ENCODE data around the gene EXT2. TPM values are rescaled to one million over a fixed set of nuclear protein-coding genes. Genes with fewer than 3 reads are reported as not detected.

The EXT2 gene
- total RNA-seq, 1 donor from 2014 or later, result 128 TPM

DNA sequence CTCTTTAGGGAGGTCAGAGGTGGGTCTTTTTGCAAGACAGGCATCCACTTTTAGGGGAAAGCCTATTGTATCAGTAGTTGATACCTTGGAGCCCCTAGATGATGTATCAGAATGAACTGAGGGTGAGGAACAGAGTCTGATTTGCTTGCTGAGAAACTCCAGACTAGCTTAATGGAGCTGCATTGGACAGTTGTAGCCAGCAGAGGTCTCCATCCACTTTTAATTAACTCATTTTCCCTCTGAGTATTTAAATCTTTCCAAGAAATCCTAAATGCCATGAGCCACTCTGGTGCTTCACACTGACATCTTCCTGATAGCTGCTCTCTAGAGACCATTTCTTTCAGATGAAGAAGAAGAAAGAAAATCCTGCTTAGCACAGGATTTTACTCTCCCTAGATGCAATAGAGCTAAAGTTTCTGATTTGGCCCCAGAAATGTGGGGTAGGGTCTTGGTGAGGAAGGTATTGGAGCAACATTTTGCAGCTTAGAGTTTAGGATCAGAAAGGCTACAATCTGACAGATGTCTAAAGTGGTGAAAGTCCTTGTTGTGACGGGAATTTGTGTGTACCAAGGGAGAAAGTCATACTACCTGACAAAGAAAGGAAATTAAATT lies 38.0 kb downstream of the EXT2 start:
- peak; percentile 25 to 60 for DNase-seq (ENCODE audit: low read depth in 2 of 2)

DNA sequence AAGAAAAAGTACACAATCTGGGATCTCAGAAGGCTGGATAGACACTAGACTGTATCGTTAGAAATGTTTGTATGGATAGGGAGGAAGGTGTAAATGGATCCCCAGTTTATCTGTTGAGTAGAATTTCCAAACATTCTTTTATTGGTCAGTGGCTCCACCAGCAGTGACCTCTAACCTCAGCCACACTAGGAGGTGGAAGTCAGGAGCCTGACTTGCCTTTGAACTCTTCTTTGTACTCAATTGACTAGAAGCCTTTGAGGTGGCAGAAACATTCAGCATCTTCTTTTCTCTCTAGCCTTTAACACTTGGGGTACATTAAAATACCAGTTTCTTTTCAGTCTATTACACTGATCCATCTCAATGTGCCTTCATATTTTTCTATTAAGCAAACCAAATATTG lies 39.1 kb downstream of the EXT2 start:
- no peak for DNase-seq (ENCODE audit: low read depth in 2 of 2)

DNA sequence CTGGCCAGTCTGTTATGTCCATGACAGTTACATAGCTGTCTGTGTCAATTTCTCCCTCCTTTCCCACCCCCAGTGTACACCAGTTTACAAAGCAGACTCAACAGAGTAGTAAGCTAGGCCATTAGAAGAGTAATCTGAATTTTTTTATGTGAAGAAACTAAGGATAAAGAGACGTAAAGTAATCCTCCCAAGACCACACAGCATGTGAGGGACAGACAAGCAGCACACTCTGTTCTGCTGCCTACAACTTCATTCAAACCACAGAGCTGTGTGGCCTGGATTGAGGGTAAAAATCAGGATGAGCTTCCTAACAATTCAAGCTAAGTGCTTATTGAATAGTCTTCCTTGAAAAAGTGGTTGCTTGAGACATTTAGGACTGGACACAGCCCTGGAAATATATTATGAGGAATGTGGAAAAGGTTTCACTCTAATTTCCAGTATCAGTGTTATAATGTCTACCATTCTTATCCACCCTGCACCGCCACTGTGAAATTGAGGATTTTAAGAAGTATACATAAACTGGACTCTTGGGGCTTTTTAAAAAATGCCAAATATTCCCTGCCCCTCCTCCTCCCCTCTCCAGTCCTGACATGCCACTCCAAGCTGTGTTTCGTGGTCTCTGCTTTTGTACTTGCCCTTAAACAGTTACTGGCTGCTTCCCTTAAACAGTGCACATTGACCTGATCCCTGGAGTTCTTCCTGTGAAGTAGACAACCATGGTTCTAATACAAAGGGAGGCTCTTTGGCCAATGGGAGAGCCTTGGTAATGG lies 40.9 kb downstream of the EXT2 start:
- DNase-seq (ENCODE audit: low read depth in 2 of 2), result no peak

DNA sequence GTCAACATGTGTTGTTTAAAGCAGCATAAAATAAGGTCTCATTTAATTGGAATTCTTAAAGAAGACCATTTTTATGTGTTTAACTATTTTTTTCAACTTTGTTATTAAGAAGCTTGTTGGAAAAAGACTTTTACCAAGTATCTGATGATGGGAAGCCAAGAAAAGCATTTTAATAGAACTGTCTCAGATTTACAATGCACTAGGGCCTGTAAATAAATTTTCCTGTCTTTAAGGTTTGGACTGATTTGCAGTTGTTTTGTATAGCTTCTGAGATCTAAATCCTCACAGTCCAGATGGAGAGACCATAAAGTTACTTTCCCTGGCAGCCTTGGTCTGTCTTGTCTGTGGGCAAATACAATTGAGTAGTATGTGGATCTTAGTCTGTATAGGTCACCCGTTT lies 41.6 kb downstream of the EXT2 start:
- DNase-seq (ENCODE audit: low read depth in 2 of 2), result no peak

DNA sequence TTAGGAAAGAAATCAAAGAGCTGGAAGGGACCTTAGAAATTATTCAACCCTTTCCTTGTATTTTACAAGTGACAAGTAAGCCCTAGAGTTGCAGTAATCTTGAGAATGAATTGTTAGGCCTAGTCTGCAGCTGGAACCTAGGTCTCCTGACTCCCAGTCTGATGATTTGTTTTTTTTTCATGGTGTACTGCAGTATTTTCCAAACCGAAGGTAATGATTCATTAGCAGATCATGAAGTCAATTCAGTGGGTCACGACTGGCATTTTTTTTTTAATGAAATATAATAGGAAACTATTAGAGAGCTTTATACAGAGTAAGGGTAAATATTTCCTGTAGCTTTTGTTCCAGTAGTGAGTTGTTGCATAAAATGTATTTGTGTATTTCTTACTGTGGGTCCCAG lies 42.8 kb downstream of the EXT2 start:
- DNase-seq (ENCODE audit: low read depth in 2 of 2), result peak; percentile 51 to 62

DNA sequence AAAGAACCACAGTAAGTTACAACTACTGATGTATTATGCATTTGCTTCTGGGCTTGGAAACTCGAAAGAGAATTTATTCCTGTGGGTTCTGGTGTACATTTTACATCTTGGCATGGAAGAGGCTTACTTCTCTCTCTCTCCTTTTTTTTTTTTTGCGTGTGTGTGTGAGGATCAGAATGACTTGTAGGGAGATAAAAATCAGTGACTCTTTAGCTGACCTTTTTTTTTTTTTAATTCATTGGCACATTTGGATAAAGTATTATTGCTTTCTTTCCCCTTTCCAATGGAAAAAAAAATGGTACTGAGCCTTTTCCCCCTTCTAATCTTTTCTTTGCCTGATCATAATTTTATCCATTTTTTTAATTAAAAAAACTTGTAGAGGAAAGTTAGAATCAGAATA lies 43.5 kb downstream of the EXT2 start:
- DNase-seq (ENCODE audit: low read depth in 2 of 2), result no peak

DNA sequence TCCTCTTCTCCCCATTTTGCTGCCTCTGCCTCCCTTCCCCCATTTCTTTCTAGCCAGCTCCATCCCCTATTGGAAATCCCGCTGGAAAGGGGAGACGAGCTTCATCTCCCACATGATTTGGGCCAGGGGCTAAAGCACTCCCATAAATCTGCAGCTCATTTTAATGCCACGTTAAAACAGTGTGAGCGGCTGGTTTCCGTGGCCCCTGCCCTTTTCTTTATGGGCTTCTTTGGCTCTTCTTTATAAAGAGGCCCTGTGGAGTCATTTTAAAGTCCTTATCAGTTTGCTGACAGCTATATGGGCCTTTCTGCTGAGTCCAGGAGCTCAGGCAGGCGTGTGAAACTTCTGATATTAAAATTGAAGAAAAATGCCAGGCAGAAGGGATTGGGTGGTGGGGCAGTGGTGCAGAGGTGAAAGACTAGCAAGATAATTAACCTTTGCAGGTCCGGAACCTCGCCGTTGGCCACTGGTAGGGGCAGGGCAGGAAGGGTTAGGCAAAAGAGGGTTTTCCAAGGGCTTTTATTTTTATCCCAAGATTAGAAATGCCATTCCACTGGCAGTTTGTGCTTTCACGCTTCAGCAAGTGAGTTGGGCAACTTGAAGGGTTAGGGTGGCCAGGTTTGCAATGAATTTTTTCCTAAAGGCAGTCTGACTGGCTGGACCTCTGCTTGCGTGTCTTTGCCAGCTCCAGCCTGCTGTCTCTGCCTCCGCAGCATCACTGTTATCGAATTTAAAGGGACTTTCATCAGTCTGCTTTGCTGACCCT lies 44.3 kb downstream of the EXT2 start:
- DNase-seq (ENCODE audit: low read depth in 2 of 2), result no peak

DNA sequence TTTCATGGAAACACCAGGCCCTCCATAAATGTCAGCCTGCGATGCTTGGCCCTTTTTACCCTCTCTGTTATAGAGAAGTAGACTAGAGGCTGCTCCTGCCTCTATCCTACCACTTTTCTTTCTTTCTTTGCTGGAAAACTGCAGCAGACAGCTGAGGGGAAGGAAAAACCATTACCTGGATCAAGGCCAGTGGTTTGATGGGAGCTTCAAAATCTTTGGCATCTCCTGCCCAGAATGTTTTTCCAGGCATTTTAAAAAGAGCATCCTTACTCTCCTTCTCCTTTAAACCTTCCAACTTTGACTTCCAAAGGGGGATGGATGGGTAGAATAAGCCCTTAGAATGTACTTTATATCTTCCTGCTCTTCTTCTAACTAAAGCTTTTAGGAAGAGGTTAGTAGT lies 44.9 kb downstream of the EXT2 start:
- no peak for DNase-seq (ENCODE audit: low read depth in 2 of 2)

DNA sequence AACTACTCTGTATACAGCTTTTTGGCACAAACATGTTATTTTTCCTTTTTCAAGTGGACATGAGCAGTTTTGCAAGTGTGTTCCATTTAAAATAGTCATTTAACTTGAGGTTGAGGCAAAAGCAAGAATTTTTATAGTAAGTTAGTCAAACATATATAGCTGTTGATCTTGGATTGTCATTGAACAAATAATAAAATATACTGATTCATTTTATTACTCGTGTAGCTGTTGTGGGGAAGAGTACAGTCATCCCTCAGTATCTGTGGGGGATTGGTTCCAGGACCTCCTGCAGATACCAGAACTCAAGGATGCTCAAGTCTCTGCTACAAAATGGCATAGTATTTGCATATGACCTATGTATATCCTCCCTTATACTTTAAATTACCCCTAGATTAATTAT lies 45.3 kb downstream of the EXT2 start:
- DNase-seq (ENCODE audit: low read depth in 2 of 2), result no peak

DNA sequence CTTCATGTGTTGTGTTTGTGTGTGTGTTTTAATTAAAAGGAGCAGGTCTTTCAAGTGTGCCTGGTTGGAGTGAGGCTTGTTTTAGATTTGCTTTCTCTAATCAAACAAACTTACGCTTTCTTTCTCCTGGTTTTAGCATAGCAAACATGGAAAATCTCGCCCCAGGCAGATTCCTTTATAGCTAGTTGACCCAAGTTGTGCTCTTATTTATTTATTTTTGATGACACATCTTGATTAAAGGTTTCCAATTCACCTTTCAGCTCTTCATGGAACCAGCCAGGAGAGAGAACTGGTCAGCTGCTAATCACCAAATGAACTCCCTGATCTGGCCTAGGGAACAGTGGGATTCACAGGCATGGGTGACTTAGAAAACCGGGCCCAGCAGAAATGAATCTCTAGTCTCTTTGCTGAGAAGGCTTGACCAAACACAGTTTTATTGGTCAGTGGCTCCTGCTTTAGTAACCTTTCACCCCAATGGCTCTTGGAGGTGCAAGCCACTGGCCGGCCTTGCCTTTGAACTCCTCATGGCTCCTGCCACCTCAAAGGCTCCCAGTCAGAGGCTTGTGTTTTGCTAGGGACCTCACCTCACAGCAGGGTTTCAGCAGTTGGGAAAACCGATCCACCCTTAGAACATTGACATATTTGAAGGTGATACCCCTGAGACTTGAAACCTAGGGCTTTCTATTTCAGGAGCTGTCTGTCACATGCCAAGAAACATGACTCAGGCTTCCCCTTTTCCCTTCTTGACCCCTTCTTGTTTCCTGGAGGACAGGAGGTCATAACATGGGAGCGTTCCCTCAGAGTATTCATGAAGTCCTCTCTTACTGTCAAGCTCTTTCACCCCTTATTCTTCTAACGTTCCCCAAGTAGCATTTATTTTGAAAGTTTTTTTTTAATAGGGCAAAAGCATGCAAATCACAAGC lies 48.8 kb downstream of the EXT2 start:
- peak in 1 of 2 donors; percentile 12 for DNase-seq (ENCODE audit: low read depth in 2 of 2)

DNA sequence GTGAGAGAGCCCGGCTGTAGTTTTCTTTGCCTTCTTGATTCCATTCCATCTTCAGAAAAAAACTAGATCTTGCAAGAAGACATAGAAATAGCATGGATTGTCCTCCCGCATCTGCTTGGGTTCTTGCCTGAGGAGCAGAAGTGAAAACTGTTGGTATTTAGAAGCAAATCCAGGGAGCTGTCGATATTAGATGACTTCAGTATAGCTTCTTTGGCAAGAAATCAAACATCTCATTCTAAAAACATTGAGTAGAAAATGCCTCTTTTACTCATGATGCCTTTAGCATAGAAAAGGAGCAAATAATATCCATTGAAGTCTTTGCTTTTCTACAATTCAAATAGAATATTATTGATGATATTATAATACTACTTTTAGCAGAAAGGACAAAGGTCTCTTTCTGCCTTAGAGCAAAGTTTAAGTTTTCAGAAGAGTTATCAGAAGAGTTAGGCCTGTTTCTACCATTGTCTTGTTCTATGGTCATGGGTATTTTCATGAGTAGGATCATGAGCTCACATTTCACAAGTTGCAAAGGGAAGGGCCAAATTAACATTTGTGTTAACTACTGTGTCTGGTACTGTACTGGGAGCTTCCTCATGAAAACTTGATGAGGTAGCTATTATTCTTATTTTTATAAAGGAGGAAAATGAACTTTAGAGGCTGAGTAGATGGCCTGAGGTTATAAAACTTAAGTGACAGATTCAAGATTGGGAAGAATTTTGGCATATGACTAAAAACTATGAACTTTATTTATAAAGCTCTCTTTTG lies 49.7 kb downstream of the EXT2 start:
- DNase-seq (ENCODE audit: low read depth in 2 of 2), result no peak

DNA sequence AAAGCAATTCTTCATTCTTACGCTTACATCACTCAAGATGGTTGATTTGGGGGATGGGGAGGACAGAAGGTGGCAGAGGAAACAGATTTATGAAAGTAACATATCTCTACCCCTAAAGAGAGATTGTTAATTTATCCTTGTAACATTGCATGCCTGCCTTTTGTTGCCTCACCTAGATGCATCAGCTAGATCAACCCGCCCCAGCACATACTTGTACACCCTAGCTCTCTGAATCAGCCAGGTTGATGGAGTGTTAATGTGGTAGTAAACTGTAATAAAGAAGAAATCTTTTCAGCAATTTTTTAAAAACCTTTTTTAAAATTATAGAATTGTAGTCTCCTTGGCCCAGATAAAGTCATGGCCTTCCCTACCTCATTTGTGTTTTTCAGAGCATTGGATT lies 51.5 kb downstream of the EXT2 start:
- no peak for DNase-seq (ENCODE audit: low read depth in 2 of 2)

DNA sequence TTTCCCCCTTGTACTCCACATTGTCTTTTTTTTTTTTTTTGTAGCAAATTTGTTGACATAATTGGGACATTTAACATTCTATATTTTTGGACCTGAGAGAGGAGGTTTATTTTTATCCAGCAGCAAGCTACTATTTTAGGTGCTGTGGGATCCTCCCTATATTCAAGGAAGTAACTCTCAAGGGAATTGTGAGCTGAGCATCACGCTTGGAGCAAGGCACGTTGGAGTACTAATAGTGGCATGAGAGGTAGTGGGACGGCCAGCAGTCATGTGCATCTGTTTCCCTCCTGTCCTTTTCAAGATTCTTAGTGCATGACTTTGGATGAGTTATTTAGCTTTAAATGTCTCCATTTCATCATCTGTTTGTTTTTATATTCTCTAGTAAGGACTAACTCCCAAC lies 52.3 kb downstream of the EXT2 start:
- no peak for DNase-seq (ENCODE audit: low read depth in 2 of 2)

DNA sequence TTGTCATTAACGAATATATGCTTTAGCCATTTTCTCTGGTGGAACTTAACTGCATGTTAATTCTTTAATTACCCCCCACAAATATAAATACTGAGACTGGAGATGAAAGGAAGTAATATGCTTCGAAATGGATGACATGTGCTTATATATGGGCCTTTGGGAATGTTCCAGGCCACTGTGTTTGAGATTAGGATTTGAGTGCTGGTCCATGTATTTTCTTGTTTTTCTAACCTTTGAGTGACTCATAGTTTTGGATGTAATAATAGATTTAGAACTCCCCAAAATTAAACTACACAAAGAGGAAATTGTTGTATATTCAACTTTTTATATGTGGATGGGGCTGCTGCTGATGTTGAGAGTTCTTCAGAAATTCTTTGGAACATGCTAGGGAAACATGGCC lies 54.2 kb downstream of the EXT2 start:
- no peak for DNase-seq (ENCODE audit: low read depth in 2 of 2)

DNA sequence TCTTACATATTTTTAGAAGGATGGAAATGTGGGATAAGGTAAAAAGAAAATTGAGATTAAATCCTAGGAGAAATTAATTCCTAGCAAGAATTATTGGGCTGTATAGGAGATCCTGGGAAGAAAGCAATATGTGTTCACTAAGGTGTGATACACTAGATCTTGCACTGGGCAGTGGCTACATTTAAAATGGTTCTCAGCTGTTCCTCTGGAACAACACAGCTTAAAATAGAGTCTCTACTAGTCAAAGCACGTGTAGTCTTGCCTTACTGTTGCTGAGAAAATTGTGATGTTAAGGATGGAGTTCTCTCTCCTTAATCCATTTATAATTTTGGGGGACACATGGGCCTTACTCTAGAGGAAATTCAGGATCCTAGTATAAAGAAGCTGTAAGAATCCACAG lies 54.9 kb downstream of the EXT2 start:
- DNase-seq (ENCODE audit: low read depth in 2 of 2), result no peak

DNA sequence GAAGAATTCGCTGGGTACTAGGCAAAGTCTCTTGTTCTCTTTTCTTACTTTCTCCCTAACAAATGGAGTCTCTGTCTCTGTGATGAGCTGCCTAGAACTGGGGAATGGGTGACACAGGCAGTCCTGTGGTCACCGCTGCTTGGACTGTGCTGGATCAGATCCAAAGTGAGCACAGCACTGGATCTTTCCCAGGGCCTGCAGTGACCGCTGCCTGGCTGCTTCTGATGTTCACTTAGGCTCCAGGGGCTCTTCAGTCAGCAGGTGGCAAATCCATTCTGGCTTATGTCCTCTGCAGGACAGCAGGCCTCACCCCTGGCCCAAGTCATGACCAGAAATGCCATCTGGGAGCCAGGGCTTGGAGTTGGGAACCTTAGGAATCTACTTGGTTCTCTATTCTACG lies 61.5 kb downstream of the EXT2 start:
- no peak for DNase-seq (ENCODE audit: low read depth in 2 of 2)

DNA sequence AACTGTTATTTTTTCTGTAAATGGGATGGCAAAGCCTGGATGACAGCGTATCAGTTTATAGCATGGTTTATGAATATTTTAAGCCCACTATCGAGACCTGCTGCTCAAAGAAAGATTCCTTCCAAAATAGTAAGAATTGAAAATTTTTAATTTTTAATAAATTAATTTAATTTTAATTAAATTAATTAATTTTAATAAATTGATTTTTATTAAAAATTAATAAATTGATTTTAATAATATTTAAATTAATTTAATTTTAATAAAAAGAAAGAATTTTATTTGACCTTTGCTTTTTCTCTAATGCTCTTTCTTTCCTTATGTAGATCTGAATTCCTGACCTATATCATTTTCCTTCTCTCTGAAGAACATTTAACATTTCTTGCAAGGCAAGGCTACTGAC lies 62.9 kb downstream of the EXT2 start:
- DNase-seq (ENCODE audit: low read depth in 2 of 2), result no peak

DNA sequence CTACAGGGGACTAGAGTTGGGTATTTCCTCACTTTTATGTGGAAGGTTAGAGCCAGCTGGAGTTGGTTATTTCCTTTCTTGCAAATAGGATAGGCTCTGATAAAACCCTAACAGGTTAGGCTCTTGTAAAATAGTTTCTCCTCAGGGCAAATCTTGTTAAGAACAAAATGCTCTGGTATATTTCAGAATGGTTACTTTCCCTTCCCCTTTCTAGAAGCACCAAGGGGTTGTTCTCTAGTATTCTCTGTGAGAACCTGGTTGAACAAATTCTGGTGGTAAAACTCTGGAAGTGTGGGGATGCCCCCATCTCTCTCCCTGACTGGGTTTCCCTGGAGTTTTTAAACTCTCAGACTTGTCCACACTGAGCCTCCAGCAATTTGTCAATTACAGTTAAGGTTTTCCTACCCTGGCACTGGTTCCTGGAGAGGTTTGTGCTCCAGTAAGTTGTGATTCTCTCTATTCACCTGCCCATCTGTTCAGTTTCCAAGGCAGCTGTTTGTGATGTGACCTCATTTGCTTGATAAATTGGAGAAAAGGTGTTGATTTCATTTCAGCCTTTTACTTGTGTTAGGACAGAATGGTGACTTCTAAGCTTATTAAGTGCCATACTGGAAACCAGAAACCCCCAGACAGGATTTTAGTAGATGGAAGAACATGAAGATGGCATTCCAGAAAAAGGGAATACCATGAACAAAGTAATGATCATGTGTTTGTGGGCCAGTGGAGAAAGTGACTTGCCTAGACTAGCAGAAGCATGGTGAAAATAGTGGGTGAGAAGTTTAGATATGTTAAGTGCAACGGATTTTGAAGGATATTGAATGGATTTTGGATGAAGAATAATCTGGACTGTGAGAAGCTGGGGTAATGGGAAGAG lies 64.6 kb downstream of the EXT2 start:
- no peak for DNase-seq (ENCODE audit: low read depth in 2 of 2)

DNA sequence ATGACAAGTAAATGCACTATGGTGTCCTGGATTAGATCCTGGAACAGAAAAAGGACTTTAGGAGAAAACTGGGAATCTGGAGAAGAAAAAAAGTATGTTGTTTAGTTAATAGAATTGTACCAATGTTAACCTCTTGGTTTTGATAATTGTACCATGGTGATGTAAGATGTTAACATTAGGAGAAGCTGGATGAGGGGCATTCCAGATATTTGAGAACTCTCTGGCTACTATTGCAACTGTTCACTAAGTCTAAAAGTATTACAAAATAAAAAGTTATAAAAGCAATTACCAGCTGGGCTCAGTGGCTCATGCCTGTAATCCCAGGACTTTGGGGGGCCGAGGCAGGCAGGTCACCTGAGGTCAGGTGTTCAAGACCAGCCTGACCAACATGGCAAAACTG lies 66.5 kb downstream of the EXT2 start:
- no peak for DNase-seq (ENCODE audit: low read depth in 2 of 2)

DNA sequence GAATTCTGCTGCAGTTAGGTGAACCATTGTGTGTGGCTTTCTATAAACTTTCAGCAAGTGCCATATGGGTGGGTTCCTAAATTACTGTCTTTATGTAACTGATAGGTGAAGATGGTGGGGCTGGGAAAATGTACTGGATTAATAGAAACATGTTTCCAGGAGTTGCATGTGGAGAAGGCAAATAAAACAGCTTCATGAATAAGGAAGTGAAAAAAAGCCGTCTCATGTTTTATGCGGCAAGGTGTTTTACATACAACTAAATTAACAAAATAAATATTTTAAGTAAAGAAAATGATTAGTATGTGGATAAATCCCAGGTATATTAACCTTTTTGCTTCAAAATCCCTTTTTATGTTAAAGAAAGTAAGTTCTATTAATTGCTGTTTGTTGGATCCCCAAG lies 67.2 kb downstream of the EXT2 start:
- no peak for DNase-seq (ENCODE audit: low read depth in 2 of 2)
